DOHH2 (cell line): ENCODE results near the gene FYCO1.
A peak's percentile ranks its signal among the peaks of the same experiment; 100 is the strongest.

Experiments used
- H3F3A ChIP-seq: fragments of 200-600 bp; sonication (generic), shearing (Covaris generic); 2 replicates; pipeline ENCODE4 v1.6.0; 2016; ENCODE audit warnings: antibody characterized with exemption, mild to moderate bottlenecking; ENCODE audit not compliant: control insufficient read depth, insufficient read depth
- H3K27ac ChIP-seq: fragments of 200-600 bp; sonication (generic); 2 replicates; pipeline ENCODE4 v1.5.1; 2014; ENCODE audit warnings: low read depth, mild to moderate bottlenecking, low read length, moderate library complexity
- H3K27me3 ChIP-seq: fragments of 200-600 bp; sonication (generic); 2 replicates; pipeline ENCODE4 v1.6.1; 2014; ENCODE audit warnings: mild to moderate bottlenecking, low read length, mixed read lengths; ENCODE audit not compliant: control insufficient read depth
- H3K36me3 ChIP-seq: fragments of 200-600 bp; sonication (generic); 2 replicates; pipeline ENCODE4 v1.6.1; 2014; ENCODE audit warnings: mild to moderate bottlenecking, low read length, moderate library complexity, mixed read lengths; ENCODE audit not compliant: control insufficient read depth
- H3K4me1 ChIP-seq: fragments of 200-600 bp; sonication (generic); 2 replicates; pipeline ENCODE4 v1.6.1; 2014; ENCODE audit warnings: mild to moderate bottlenecking, low read length, mixed read lengths; ENCODE audit not compliant: control insufficient read depth
- H3K4me2 ChIP-seq: fragments of 200-600 bp; sonication (generic); 2 replicates; pipeline ENCODE4 v1.6.0; 2014; ENCODE audit warnings: mild to moderate bottlenecking, low read length, moderate library complexity
- H3K4me3 ChIP-seq: fragments of 200-600 bp; sonication (generic); 2 replicates; pipeline ENCODE4 v1.5.1; 2014; ENCODE audit warnings: mild to moderate bottlenecking, low read length, mixed read lengths
- H3K79me2 ChIP-seq: fragments of 200-600 bp; sonication (generic); 2 replicates; pipeline ENCODE4 v1.6.1; 2014; ENCODE audit warnings: mild to moderate bottlenecking, low read length, mixed read lengths; ENCODE audit not compliant: control insufficient read depth
- H3K9me2 ChIP-seq: fragments of 200-600 bp; sonication (generic); replicated peaks from 2 replicates; pipeline ENCODE4 v1.6.1; 2014; ENCODE audit warnings: mild to moderate bottlenecking, low read length, mixed read lengths; ENCODE audit not compliant: control insufficient read depth
- H3K9me3 ChIP-seq: fragments of 200-600 bp; sonication (generic); 2 replicates; pipeline ENCODE4 v1.6.1; 2014; ENCODE audit warnings: antibody characterized with exemption, low read length, mixed read lengths; ENCODE audit not compliant: control insufficient read depth, insufficient read depth
- H4K20me1 ChIP-seq: fragments of 200-600 bp; sonication (generic); 2 replicates; pipeline ENCODE4 v1.6.0; 2014; ENCODE audit warnings: low read depth, mild to moderate bottlenecking, antibody characterized with exemption, low read length, moderate library complexity; ENCODE audit not compliant: control insufficient read depth, insufficient read depth
- EZH2phosphoT487 ChIP-seq: fragments of 200-600 bp; sonication (generic); IDR thresholded peaks from 2 replicates; pipeline ENCODE4 v1.6.1; 2017; ENCODE audit warnings: borderline replicate concordance, mild to moderate bottlenecking, antibody characterized with exemption, low read length, moderate library complexity, mixed read lengths
- TF ChIP-seq, protein P1 (sequence below): fragments of 200-600 bp; sonication (generic); IDR thresholded peaks from one replicate; pipeline ENCODE4 v1.5.1; 2014; ENCODE audit warnings: antibody characterized with exemption, mild to moderate bottlenecking, low read depth, low read length; ENCODE audit not compliant: poor library complexity, severe bottlenecking

FYCO1 gene

GRCh38 chr3:45907769-45908705 is 87.6 kb downstream of the FYCO1 start:
- Histone ChIP-seq H4K20me1 (no peaks in the 10 kb centered on the region), H3K79me2 (no peaks in the 10 kb centered on the region), H3K9me3 (no peaks in the 10 kb centered on the region), H3K36me3 (no peaks in the 10 kb centered on the region), H3K9me2 (no peaks in the 10 kb centered on the region), H3F3A (no peaks in the 10 kb centered on the region), H3K27ac (no peak overlapping the region), H3K27me3 (no peaks in the 10 kb centered on the region), H3K4me3 (no peak overlapping the region), H3K4me1 (no peaks in the 10 kb centered on the region), H3K4me2 (no peak overlapping the region)
- TF ChIP-seq, protein P1, sequence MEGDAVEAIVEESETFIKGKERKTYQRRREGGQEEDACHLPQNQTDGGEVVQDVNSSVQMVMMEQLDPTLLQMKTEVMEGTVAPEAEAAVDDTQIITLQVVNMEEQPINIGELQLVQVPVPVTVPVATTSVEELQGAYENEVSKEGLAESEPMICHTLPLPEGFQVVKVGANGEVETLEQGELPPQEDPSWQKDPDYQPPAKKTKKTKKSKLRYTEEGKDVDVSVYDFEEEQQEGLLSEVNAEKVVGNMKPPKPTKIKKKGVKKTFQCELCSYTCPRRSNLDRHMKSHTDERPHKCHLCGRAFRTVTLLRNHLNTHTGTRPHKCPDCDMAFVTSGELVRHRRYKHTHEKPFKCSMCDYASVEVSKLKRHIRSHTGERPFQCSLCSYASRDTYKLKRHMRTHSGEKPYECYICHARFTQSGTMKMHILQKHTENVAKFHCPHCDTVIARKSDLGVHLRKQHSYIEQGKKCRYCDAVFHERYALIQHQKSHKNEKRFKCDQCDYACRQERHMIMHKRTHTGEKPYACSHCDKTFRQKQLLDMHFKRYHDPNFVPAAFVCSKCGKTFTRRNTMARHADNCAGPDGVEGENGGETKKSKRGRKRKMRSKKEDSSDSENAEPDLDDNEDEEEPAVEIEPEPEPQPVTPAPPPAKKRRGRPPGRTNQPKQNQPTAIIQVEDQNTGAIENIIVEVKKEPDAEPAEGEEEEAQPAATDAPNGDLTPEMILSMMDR: no peak
- TF ChIP-seq EZH2phosphoT487: no peak

DNA sequence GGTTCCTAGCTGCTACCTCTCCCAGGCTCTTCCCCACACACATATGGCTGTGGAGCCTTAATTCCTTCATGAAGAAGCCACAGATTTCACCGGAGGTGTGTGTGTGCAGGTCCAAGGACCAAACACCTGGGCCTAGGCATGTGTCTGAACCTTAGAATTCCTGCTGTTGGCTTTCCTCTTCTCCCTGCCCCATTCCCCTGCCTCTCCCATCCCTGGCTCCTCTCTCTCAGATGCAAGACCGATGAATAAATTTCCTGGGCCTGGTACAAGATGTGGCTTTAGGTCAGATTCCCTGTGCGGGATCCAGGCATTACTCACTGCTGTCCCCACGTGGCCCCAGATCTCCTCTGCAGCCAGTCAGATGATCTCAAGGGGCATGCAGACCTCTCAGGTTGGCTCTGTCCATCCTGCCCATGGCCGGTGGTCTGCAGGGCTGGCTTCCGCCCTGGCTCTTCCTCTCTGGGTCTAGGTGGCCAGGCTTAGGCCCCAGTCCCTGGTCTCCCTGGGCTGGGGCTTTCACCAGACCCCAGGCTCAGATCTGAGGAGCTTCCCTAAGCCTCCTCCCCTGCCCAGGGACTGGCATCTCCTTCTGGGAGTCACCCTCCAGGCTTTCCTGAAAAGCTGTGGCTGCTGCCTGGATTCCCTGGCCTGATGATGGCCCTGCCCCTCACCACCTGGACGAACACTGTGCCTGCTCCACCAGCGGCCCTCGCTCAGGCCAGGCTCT is 88.8 kb downstream of the FYCO1 start:
- Histone ChIP-seq H3K9me3 (no peaks in the 10 kb centered on the region), H3K27ac (no peak overlapping the region), H3K4me3 (no peak overlapping the region), H3F3A (no peaks in the 10 kb centered on the region), H3K4me1 (no peaks in the 10 kb centered on the region), H4K20me1 (no peaks in the 10 kb centered on the region), H3K36me3 (no peaks in the 10 kb centered on the region), H3K9me2 (no peaks in the 10 kb centered on the region), H3K27me3 (no peaks in the 10 kb centered on the region), H3K4me2 (no peak overlapping the region), H3K79me2 (no peaks in the 10 kb centered on the region)
- TF ChIP-seq, protein P1: peak; percentile 43
- TF ChIP-seq EZH2phosphoT487: no peak

DNA sequence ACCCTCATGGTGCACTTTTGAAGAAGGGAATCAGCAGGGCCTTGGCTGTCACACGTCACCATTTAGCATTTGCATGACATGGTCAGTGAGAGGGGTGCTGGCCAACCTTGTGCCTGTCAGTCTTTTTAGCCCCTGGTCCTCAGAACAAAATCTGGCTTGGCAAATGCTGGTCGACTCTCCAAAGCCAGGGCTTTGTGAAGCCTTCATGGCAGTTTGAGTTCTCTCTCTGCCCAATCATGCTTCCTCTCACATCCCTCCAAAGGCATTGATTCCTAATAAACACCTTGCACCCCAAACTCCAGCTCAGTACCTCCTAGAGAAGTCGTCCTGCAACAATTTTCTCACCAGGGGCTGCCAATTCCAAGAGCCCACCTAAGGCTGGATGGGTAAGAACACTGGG is 89.9 kb downstream of the FYCO1 start:
- Histone ChIP-seq H3K27me3 (no peaks in the 10 kb centered on the region), H4K20me1 (no peaks in the 10 kb centered on the region), H3K27ac (no peak overlapping the region), H3K9me3 (no peaks in the 10 kb centered on the region), H3K36me3 (no peaks in the 10 kb centered on the region), H3K9me2 (no peaks in the 10 kb centered on the region), H3K4me3 (no peak overlapping the region), H3F3A (no peaks in the 10 kb centered on the region), H3K79me2 (no peaks in the 10 kb centered on the region), H3K4me2 (no peak overlapping the region), H3K4me1 (no peaks in the 10 kb centered on the region)
- TF ChIP-seq, protein P1: no peak
- no peak for TF ChIP-seq EZH2phosphoT487
